Duodenal mucosa (tissue), 2 donors: Measurements from ENCODE around the gene AKAP8.
A peak's percentile ranks its signal among the peaks of the same experiment; 100 is the strongest.

Experiments used
- H3K27ac ChIP-seq: one replicate; pipeline ENCODE4 v1.7.0; 2013; ENCODE audit warnings: low read depth, low read length
- H3K27me3 ChIP-seq, 2 donors: one replicate each; pipeline ENCODE4 v1.7.0; 2013; ENCODE audit warnings: low read length in 2 of 2, control low read depth in 1 of 2; ENCODE audit not compliant: insufficient read depth in 2 of 2, control insufficient read depth in 1 of 2
- H3K36me3 ChIP-seq, 2 donors: one replicate each; pipeline ENCODE4 v1.7.0; 2013; ENCODE audit warnings: low read length in 2 of 2, control low read depth in 1 of 2; ENCODE audit not compliant: insufficient read depth in 2 of 2, control insufficient read depth in 1 of 2
- H3K4me1 ChIP-seq, 2 donors: one replicate each; pipeline ENCODE4 v1.7.0; 2013; ENCODE audit warnings: low read length in 2 of 2, control low read depth in 1 of 2; ENCODE audit not compliant: insufficient read depth in 2 of 2, control insufficient read depth in 1 of 2
- H3K4me3 ChIP-seq, 2 donors: one replicate each; pipeline ENCODE4 v1.7.0; 2013; ENCODE audit warnings: low read length in 2 of 2, low read depth in 1 of 2
- H3K9ac ChIP-seq, 2 donors: one replicate each; pipeline ENCODE4 v1.7.0; 2013; ENCODE audit warnings: low read length in 2 of 2, low read depth in 1 of 2
- H3K9me3 ChIP-seq, 2 donors: one replicate each; pipeline ENCODE4 v1.7.0; 2013; ENCODE audit warnings: low read length in 2 of 2, control low read depth in 1 of 2; ENCODE audit not compliant: control insufficient read depth in 1 of 2

The AKAP8 gene

GRCh38 chr19:15307169-15307568, 72.4 kb downstream of the AKAP8 start:
- H3K9me3 ChIP-seq, result no peaks in the 10 kb centered on the region
- H3K4me3 ChIP-seq, result no peak overlapping the region
- H3K27me3 ChIP-seq, result no peaks in the 10 kb centered on the region
- H3K36me3 ChIP-seq, result no peaks in the 10 kb centered on the region
- peaks cover 28 to 38% of the 10 kb centered on the region in 2 donors for H3K4me1 ChIP-seq
- H3K9ac ChIP-seq, result no peak overlapping the region
- H3K27ac ChIP-seq, result no peak overlapping the region

DNA sequence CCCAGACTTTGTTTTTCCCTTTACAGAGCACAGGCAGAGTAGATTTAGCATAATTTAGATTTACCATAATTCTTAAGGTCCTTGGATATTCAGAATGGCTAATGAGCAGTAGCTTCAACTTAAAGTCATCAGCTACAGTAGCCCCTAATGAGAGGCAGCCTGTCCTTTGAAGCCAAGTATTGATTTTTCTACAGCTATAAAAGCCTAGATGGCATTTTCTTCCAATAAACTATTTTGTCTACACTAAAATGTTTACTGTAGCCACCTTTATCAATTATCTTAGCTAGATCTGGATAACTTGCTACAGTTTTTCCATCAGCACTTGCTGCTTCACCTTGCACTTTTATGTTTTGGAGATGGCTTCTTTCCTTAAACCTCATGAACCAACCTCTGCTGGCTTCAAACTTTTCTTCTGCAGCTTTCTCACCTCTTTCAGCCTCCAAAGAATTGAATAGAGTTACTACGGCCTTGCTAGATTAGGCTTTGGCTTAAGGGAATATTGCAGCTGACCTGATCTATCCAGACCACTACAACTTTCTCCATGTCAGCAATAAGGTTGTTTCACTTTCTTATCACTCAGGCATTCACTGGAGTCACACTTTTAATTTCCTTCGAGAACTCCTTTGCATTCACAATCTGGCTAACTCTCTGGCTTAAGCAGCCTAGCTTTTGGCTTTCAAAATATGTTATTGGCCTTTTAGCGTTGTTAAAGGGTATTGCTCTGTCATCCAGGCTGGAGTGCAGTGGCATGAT, 73.8 kb downstream of the AKAP8 start:
- no peak overlapping the region for H3K9ac ChIP-seq
- H3K9me3 ChIP-seq, result no peaks in the 10 kb centered on the region
- H3K27me3 ChIP-seq, result no peaks in the 10 kb centered on the region
- no peaks in the 10 kb centered on the region for H3K36me3 ChIP-seq
- H3K27ac ChIP-seq, result no peak overlapping the region
- H3K4me3 ChIP-seq, result no peak overlapping the region
- peaks cover 28 to 38% of the 10 kb centered on the region in 2 donors for H3K4me1 ChIP-seq

GRCh38 chr19:15304140-15304705, 75.4 kb downstream of the AKAP8 start:
- Histone ChIP-seq H3K9me3 (no peaks in the 10 kb centered on the region), H3K9ac (peak overlapping the region in 1 of 2 donors; percentile 6), H3K4me1 (peaks cover 34 to 39% of the 10 kb centered on the region in 2 donors), H3K27ac (no peak overlapping the region), H3K27me3 (no peaks in the 10 kb centered on the region), H3K4me3 (no peak overlapping the region), H3K36me3 (no peaks in the 10 kb centered on the region)
